ENCODE data around the gene DNAI2. TPM values are rescaled to one million over a fixed set of nuclear protein-coding genes. Genes with fewer than 3 reads are reported as not detected.

The DNAI2 gene
- total and polyA plus RNA-seq, 9 of the 15 experiments (the other 6 are each of a cell fraction or from before 2014, with no cell fraction given) = not detected

GRCh38 chr17:74288785-74289184 is 14.8 kb downstream of the DNAI2 start (continued):
- no peak for TF ChIP-seq ZBTB11 (CRISPR knock-in tag; IDR thresholded peaks at IDR 0.05)
- no peak for TF ChIP-seq ZNF212 (CRISPR knock-in tag; IDR thresholded peaks at IDR 0.05)
- TF ChIP-seq ATF2 (CRISPR knock-in tag; IDR thresholded peaks at IDR 0.05) = no peak
- TF ChIP-seq HMG20A (CRISPR knock-in tag; conservative IDR thresholded peaks at IDR 0.05) = no peak
- TF ChIP-seq NELFE (IDR thresholded peaks at IDR 0.05; ENCODE audit: insufficient read depth, insufficient read length) = no peak

- CTCF ChIA-PET (ENCODE audit: low intra/inter-chr PET ratio) = no interaction called here
- in situ Hi-C loops (cut with MboI) = no loop called here
- TF ChIP-seq ELF2 (CRISPR knock-in tag; IDR thresholded peaks at IDR 0.05) (no peak), FOXP4 (CRISPR knock-in tag; IDR thresholded peaks at IDR 0.05; ENCODE audit: borderline replicate concordance) (no peak), TBL1XR1 (IDR thresholded peaks at IDR 0.05; ENCODE audit: low read length in 2 of 2) (no peak), ARID4B (CRISPR knock-in tag; IDR thresholded peaks at IDR 0.05) (no peak)
These were observed 15.7 kb downstream of the DNAI2 start for GRCh38 chr17:74289688-74290087.

More at GRCh38 chr17:74289688-74290087, 15.7 kb downstream of the DNAI2 start:
- Histone ChIP-seq H2AFZ (ENCODE audit: low read depth, low read length) (no peak overlapping the region), H3K9ac (ENCODE audit: insufficient read depth in 1 of 2, low read depth in 2 of 2, low read length in 2 of 2) (peak overlapping the region in 1 of 2 experiments; percentile 52; a peak in 2 of 4 replicates), H4K20me1 (replicated peaks; ENCODE audit: control insufficient read depth, insufficient read depth, low read length) (no peaks in the 10 kb centered on the region), H3K27ac (ENCODE audit: extremely low read depth, low read depth, low read length) (no peak overlapping the region), H3K9me1 (ENCODE audit: control insufficient read depth, insufficient read depth, low read length) (no peaks in the 10 kb centered on the region), H3K4me3 (no peak overlapping the region), H3K9me3 (replicated peaks; ENCODE audit: control insufficient read depth, insufficient read depth, low read depth, low read length) (no peaks in the 10 kb centered on the region), H3K4me1 (replicated peaks in 1 of 2; ENCODE audit: control insufficient read depth in 2 of 2, insufficient read depth in 2 of 2, low read length in 2 of 2) (peaks cover 10 to 28% of the 10 kb centered on the region in 2 experiments; a peak in 4 of 5 replicates), H3K36me3 (ENCODE audit: control insufficient read depth, insufficient read depth, low read length) (no peaks in the 10 kb centered on the region), H3K79me2 (ENCODE audit: control insufficient read depth, insufficient read depth, low read length) (no peaks in the 10 kb centered on the region), H3K4me2 (ENCODE audit: insufficient read depth, low read length) (no peak overlapping the region), H3K27me3 (ENCODE audit: control insufficient read depth in 2 of 2, insufficient read depth in 2 of 2, low read length in 2 of 2) (no peaks in the 10 kb centered on the region)
- FAIRE-seq (no peak), ATAC-seq (no peak), DNase-seq (ENCODE audit: extremely low read depth in 1 of 4, low spot score in 3 of 4) (no peak)
- POLR2A ChIA-PET = interaction anchor here (0.6 kb wide), 1 partner anchor 39 kb away, joined by 3 read pairs; no protein-coding TSS in a partner anchor
- WGBS (ENCODE audit: insufficient coverage, low coverage, missing lambda C conversion rate) = 79% methylated on average over 11 of the region's 11 CpGs
- intact Hi-C loops (cut with micrococcal nuclease) = no loop called here
- no TSS peak for BruUV-seq (replicated peaks)

Data from K562 (cell line).